Vagina (tissue), 2 donors: ENCODE results near the gene RAD51C.

ENCODE experiments used
- CTCF ChIP-seq, 3 experiments: fragments of 450-650 bp in 2 of 3; fragments of 200-600 bp in 1 of 3; sonication (generic) in 1 of 3; IDR thresholded peaks; one replicate each; pipeline ENCODE4 v1.5.1; 2017 to 2019; ENCODE audit warnings: antibody characterized with exemption in 3 of 3, mild to moderate bottlenecking in 2 of 3, moderate library complexity in 2 of 3
- POLR2A ChIP-seq, 2 donors: fragments of 450-650 bp; IDR thresholded peaks; one replicate each; pipeline ENCODE4 v1.6.1; 2017; ENCODE audit warnings: antibody characterized with exemption in 2 of 2, mild to moderate bottlenecking in 2 of 2, moderate library complexity in 2 of 2
- POLR2AphosphoS5 ChIP-seq, 2 donors: sonication (generic); formaldehyde crosslinking; IDR thresholded peaks; one replicate each; pipeline ENCODE4 v1.9.0; 2017; ENCODE audit warnings: antibody characterized with exemption in 2 of 2, mild to moderate bottlenecking in 2 of 2, low read depth in 1 of 2; ENCODE audit not compliant: insufficient read depth in 1 of 2

DNA sequence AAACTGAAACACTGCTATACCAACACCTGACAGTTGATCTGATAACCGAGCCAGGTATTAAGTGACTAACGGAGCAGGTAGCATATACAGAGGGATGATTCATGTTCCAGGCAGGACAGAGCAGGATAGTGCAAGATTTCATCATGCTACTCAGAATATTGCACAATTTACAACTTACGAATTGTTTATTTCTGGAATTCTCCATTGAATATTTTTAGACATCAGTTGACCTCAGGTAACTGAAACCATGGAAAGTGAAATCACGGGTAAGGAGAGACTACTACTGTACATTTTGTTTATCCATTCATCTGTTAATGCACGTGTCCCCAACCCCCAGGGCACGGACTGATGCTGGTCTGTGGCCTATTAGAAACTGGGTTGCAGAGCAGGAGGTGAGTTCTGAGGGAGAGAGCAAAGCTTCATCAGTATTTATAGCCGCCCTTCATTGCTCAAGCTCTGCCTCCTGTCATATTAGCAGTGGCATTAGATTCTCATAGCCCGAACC, 48.8 kb downstream of the RAD51C start:
- no peak for TF ChIP-seq CTCF (IDR thresholded peaks at IDR 0.05)
- TF ChIP-seq POLR2A (IDR thresholded peaks at IDR 0.05): no peak
- peak in 1 of 2 donors; percentile 71 for TF ChIP-seq POLR2AphosphoS5 (IDR thresholded peaks at IDR 0.05; ENCODE audit: insufficient read depth in 1 of 2, low read depth in 1 of 2)
